Esophagus squamous epithelium (tissue), 4 donors: Measurements from ENCODE around the gene CNNM2.

Experiments used
- POLR2A ChIP-seq, 4 donors: fragments of 450-650 bp; IDR thresholded peaks; one replicate each; pipeline ENCODE4 v1.6.1; 2017; ENCODE audit warnings: antibody characterized with exemption in 4 of 4, mild to moderate bottlenecking in 4 of 4, moderate library complexity in 3 of 4
- TF ChIP-seq, protein P1 (sequence below), 6 experiments: fragments of 450-650 bp in 4 of 6; fragments of 200-600 bp in 2 of 6; sonication (generic) in 2 of 6; IDR thresholded peaks; one replicate each; pipeline ENCODE4 v1.5.1; 2016 to 2019; ENCODE audit warnings: antibody characterized with exemption in 6 of 6, mild to moderate bottlenecking in 4 of 6, moderate library complexity in 4 of 6

DNA sequence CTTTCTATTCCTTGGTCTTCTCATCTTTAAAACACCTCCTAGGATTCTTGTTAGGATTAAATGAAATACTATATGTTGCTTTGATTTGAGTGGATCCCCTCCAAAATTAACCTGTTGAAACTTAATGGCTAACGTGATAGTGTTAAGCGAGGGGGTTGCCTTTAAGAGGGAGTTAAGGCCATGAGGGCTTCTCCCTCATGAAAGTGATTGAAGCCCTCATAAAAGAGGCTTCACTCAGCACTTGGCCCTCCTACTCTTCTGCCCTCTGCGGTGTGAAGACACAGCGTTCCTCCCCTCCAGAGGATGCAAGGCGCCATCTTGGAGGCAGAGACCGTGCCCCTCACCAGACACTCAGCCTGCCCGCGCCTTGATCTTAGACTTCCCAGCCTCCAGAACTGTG, 46.6 kb downstream of the CNNM2 start:
- TF ChIP-seq, protein P1, sequence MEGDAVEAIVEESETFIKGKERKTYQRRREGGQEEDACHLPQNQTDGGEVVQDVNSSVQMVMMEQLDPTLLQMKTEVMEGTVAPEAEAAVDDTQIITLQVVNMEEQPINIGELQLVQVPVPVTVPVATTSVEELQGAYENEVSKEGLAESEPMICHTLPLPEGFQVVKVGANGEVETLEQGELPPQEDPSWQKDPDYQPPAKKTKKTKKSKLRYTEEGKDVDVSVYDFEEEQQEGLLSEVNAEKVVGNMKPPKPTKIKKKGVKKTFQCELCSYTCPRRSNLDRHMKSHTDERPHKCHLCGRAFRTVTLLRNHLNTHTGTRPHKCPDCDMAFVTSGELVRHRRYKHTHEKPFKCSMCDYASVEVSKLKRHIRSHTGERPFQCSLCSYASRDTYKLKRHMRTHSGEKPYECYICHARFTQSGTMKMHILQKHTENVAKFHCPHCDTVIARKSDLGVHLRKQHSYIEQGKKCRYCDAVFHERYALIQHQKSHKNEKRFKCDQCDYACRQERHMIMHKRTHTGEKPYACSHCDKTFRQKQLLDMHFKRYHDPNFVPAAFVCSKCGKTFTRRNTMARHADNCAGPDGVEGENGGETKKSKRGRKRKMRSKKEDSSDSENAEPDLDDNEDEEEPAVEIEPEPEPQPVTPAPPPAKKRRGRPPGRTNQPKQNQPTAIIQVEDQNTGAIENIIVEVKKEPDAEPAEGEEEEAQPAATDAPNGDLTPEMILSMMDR (IDR thresholded peaks at IDR 0.05) = no peak
- no peak for TF ChIP-seq POLR2A (IDR thresholded peaks at IDR 0.05)
